Trophoblast cell (in vitro differentiated cells and primary cell): ENCODE measurements around the gene SSR2.
A peak's percentile ranks its signal among the peaks of the same experiment; 100 is the strongest.

Experiments used
- DNase-seq, 2 donors: peaks; one replicate each; pipeline ENCODE4 v3.0.0-alpha.2; 2016
- H2AFZ ChIP-seq: 2 replicates; pipeline ENCODE4 v1.6.1; 2013; ENCODE audit warnings: low read length, moderate library complexity, mild to moderate bottlenecking; ENCODE audit not compliant: insufficient read depth, poor library complexity
- H2AK5ac ChIP-seq: 2 replicates; pipeline ENCODE4 v1.6.1; 2013; ENCODE audit warnings: mild to moderate bottlenecking, low read length
- H2BK120ac ChIP-seq: 2 replicates; pipeline ENCODE4 v1.6.1; 2013; ENCODE audit warnings: low read length, mild to moderate bottlenecking, moderate library complexity; ENCODE audit not compliant: insufficient read depth, poor library complexity
- H2BK12ac ChIP-seq: 2 replicates; pipeline ENCODE4 v1.6.1; 2013; ENCODE audit warnings: mild to moderate bottlenecking, low read length, moderate library complexity
- H2BK5ac ChIP-seq: 2 replicates; pipeline ENCODE4 v1.6.1; 2013; ENCODE audit warnings: low read length, low read depth, moderate library complexity, mild to moderate bottlenecking; ENCODE audit not compliant: poor library complexity
- H3K14ac ChIP-seq: 2 replicates; pipeline ENCODE4 v1.6.1; 2013; ENCODE audit warnings: mild to moderate bottlenecking, low read length
- H3K18ac ChIP-seq: 2 replicates; pipeline ENCODE4 v1.6.1; 2013; ENCODE audit warnings: mild to moderate bottlenecking, low read length
- H3K23ac ChIP-seq: 2 replicates; pipeline ENCODE4 v1.6.1; 2013; ENCODE audit warnings: low read length
- H3K27ac ChIP-seq: 2 replicates; pipeline ENCODE4 v1.5.1; 2013; ENCODE audit warnings: low read depth, mild to moderate bottlenecking, inconsistent platforms, low read length, moderate library complexity
- H3K27me3 ChIP-seq: 2 replicates; pipeline ENCODE4 v1.6.1; 2013; ENCODE audit warnings: inconsistent platforms, mild to moderate bottlenecking, low read length, moderate library complexity; ENCODE audit not compliant: insufficient read depth
- H3K36me3 ChIP-seq, 2 experiments: 1 replicate in 1 of 2; 2 replicates in 1 of 2; pipeline ENCODE4 v1.6.1; 2013; ENCODE audit warnings: low read length in 2 of 2, mild to moderate bottlenecking in 2 of 2, moderate library complexity in 1 of 2; ENCODE audit not compliant: insufficient read depth in 2 of 2, control insufficient read depth in 1 of 2
- H3K4ac ChIP-seq: 2 replicates; pipeline ENCODE4 v1.6.1; 2013; ENCODE audit warnings: low read depth, mild to moderate bottlenecking, low read length, moderate library complexity
- H3K4me1 ChIP-seq, 2 experiments: 1 replicate in 1 of 2; 2 replicates in 1 of 2; pipeline ENCODE4 v1.6.1; 2013; ENCODE audit warnings: low read length in 2 of 2, mild to moderate bottlenecking in 2 of 2, moderate library complexity in 1 of 2; ENCODE audit not compliant: insufficient read depth in 2 of 2, control insufficient read depth in 1 of 2
- H3K4me2 ChIP-seq: 2 replicates; pipeline ENCODE4 v1.6.1; 2013; ENCODE audit warnings: inconsistent platforms, mild to moderate bottlenecking, low read length, moderate library complexity
- H3K4me3 ChIP-seq: 2 replicates; pipeline ENCODE4 v1.5.1; 2013; ENCODE audit warnings: mild to moderate bottlenecking, low read depth, low read length, inconsistent platforms
- H3K79me1 ChIP-seq: one replicate; pipeline ENCODE4 v1.6.1; 2013; ENCODE audit warnings: low read length
- H3K79me2 ChIP-seq: 2 replicates; pipeline ENCODE4 v1.6.1; 2013; ENCODE audit warnings: low read length, mild to moderate bottlenecking; ENCODE audit not compliant: control insufficient read depth, insufficient read depth, poor library complexity
- H3K9ac ChIP-seq: 2 replicates; pipeline ENCODE4 v1.6.1; 2013; ENCODE audit warnings: mild to moderate bottlenecking, low read length
- H3K9me3 ChIP-seq: 2 replicates; pipeline ENCODE4 v1.6.1; 2013; ENCODE audit warnings: low read depth, mild to moderate bottlenecking, control low read depth, inconsistent platforms, low read length; ENCODE audit not compliant: insufficient read depth
- H4K12ac ChIP-seq: 2 replicates; pipeline ENCODE4 v1.6.1; 2013; ENCODE audit warnings: low read depth, mild to moderate bottlenecking, low read length, moderate library complexity
- H4K8ac ChIP-seq: 2 replicates; pipeline ENCODE4 v1.6.1; 2013; ENCODE audit warnings: low read depth, mild to moderate bottlenecking, low read length, moderate library complexity
- H4K91ac ChIP-seq: one replicate; pipeline ENCODE4 v1.6.1; 2013; ENCODE audit warnings: low read depth, mild to moderate bottlenecking, low read length, moderate library complexity
- WGBS: extraction: QIAGEN DNeasy Blood & Tissue Kit; methylation state at CpG from one replicate; pipeline ENCODE4 v1.1.7; 2013; ENCODE audit warnings: missing lambda C conversion rate; ENCODE audit not compliant: insufficient read length, insufficient coverage; ENCODE audit errors: extremely low coverage; 5-methylcytosine and 5-hydroxymethylcytosine counted together

The SSR2 gene

DNA sequence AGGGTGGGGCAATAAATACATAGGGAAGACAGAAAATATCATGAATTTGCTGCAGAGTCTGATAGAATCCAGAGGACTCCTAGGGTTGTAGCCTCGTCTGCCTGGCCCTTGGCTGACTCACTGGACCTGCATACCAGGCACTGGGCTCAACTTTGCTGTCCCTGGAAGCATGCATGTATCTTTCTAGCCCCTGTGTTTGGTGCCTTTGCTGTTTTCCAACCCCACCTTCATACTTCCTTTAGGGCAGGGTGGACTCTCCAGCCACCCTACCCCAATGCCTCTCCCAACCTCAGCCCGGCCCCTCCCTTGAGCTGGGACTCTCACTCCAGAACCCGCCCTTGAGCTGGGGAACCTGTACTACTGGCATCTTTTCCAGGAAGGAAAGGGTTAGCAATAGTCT is 41.4 kb upstream of the SSR2 start:
- Histone ChIP-seq H3K27ac (peak overlapping the region; percentile 46), H3K4me3 (no peak overlapping the region), H2BK120ac (no peak overlapping the region), H3K4me2 (peak overlapping the region; percentile 50), H3K36me3 (peaks cover 3 to 6% of the 10 kb centered on the region in 2 experiments), H2BK5ac (peak overlapping the region; percentile 52), H3K23ac (no peak overlapping the region), H4K8ac (no peak overlapping the region), H3K79me1 (peaks cover 3% of the 10 kb centered on the region), H3K9ac (peak overlapping the region; percentile 37), H2AK5ac (no peak overlapping the region), H4K12ac (no peak overlapping the region), H3K18ac (no peak overlapping the region), H3K79me2 (peaks cover 2% of the 10 kb centered on the region), H3K27me3 (no peaks in the 10 kb centered on the region), H4K91ac (no peak overlapping the region), H2AFZ (no peak overlapping the region), H3K9me3 (no peaks in the 10 kb centered on the region), H3K4me1 (peaks cover 4 to 5% of the 10 kb centered on the region in 2 experiments), H2BK12ac (no peak overlapping the region), H3K14ac (no peak overlapping the region), H3K4ac (peak overlapping the region; percentile 66)
- DNase-seq: peak; percentile 44 to 56
- no CpG with 5 or more reads among the region's 3 CpGs for WGBS

GRCh38 chr1:156060937-156061636 is 40.3 kb upstream of the SSR2 start, which contains the start of gene RAB25:
TSS of gene RAB25 (plus strand) at chr1:156061160. CDS start at chr1:156061401, 241 bp downstream.
- WGBS: no CpG with 5 or more reads among the region's 11 CpGs
- H3K27me3 ChIP-seq: no peaks in the 10 kb centered on the region
- peak within 1 kb of the TSS; percentile 78 for H3K14ac ChIP-seq
- no peak within 1 kb of the TSS for H3K23ac ChIP-seq
- H3K4me1 ChIP-seq: peaks cover 4 to 5% of the 10 kb centered on the region in 2 experiments
- H3K9ac ChIP-seq: no peak within 1 kb of the TSS
- H4K91ac ChIP-seq: peak within 1 kb of the TSS; percentile 75
- H2AFZ ChIP-seq: peak within 1 kb of the TSS; percentile 44
- peak within 1 kb of the TSS; percentile 41 for H2BK12ac ChIP-seq
- H3K9me3 ChIP-seq: no peaks in the 10 kb centered on the region
- DNase-seq: peak; percentile 68 to 84
- H3K79me1 ChIP-seq: peaks cover 3% of the 10 kb centered on the region
- H4K8ac ChIP-seq: peak within 1 kb of the TSS; percentile 82
- no peak within 1 kb of the TSS for H2AK5ac ChIP-seq
- H3K27ac ChIP-seq: peak within 1 kb of the TSS; percentile 66
- peak within 1 kb of the TSS; percentile 45 for H4K12ac ChIP-seq
- peak within 1 kb of the TSS; percentile 66 for H3K18ac ChIP-seq
- peak within 1 kb of the TSS; percentile 26 for H3K4me2 ChIP-seq
- peak within 1 kb of the TSS; percentile 52 for H2BK5ac ChIP-seq
- peaks cover 4 to 6% of the 10 kb centered on the region in 2 experiments for H3K36me3 ChIP-seq
- H3K4ac ChIP-seq: peak within 1 kb of the TSS; percentile 60
- peaks cover 2% of the 10 kb centered on the region for H3K79me2 ChIP-seq
- H2BK120ac ChIP-seq: peak within 1 kb of the TSS; percentile 54
- H3K4me3 ChIP-seq: peak within 1 kb of the TSS; percentile 4

- no peak overlapping the region for H4K8ac ChIP-seq
- no CpG with 5 or more reads among the region's 1 CpG for WGBS
- H3K14ac ChIP-seq: no peak overlapping the region
Observed at GRCh38 chr1:156056326-156056849, 35.6 kb upstream of the SSR2 start.

GRCh38 chr1:156055281-156056048 is 34.7 kb upstream of the SSR2 start:
- Histone ChIP-seq H4K91ac (peak overlapping the region; percentile 62), H2AFZ (peak overlapping the region; percentile 92), H3K4ac (peak overlapping the region; percentile 75), H3K27ac (peak overlapping the region; percentile 42), H3K14ac (peak overlapping the region; percentile 75), H2BK120ac (peak overlapping the region; percentile 33), H3K79me1 (peaks cover 18% of the 10 kb centered on the region), H4K12ac (peak overlapping the region; percentile 63), H3K9ac (peak overlapping the region; percentile 84), H4K8ac (peak overlapping the region; percentile 96), H3K9me3 (no peaks in the 10 kb centered on the region), H3K23ac (no peak overlapping the region), H3K18ac (peak overlapping the region; percentile 89), H2BK5ac (peak overlapping the region; percentile 37), H2BK12ac (no peak overlapping the region), H3K27me3 (no peaks in the 10 kb centered on the region), H3K4me3 (peak overlapping the region; percentile 94), H2AK5ac (peak overlapping the region; percentile 77), H3K4me2 (peak overlapping the region; percentile 81), H3K4me1 (peaks cover 4 to 5% of the 10 kb centered on the region in 2 experiments), H3K79me2 (peaks cover 13% of the 10 kb centered on the region), H3K36me3 (peaks cover 7% of the 10 kb centered on the region in 2 experiments)
- no peak for DNase-seq
- WGBS: no CpG with 5 or more reads among the region's 17 CpGs

More at GRCh38 chr1:156056326-156056849, 35.6 kb upstream of the SSR2 start:
- no peak overlapping the region for H3K27ac ChIP-seq
- peaks cover 21% of the 10 kb centered on the region for H3K79me1 ChIP-seq
- no peak for DNase-seq
- H3K23ac ChIP-seq: no peak overlapping the region
- no peak overlapping the region for H2BK5ac ChIP-seq
- H3K4me2 ChIP-seq: no peak overlapping the region
- peaks cover 4 to 6% of the 10 kb centered on the region in 2 experiments for H3K36me3 ChIP-seq
- no peak overlapping the region for H3K18ac ChIP-seq
- H3K4me3 ChIP-seq: no peak overlapping the region
- H2BK120ac ChIP-seq: no peak overlapping the region
- peaks cover 4 to 8% of the 10 kb centered on the region in 2 experiments for H3K4me1 ChIP-seq
- no peaks in the 10 kb centered on the region for H3K9me3 ChIP-seq
- no peaks in the 10 kb centered on the region for H3K27me3 ChIP-seq
- no peak overlapping the region for H2BK12ac ChIP-seq
- H2AK5ac ChIP-seq: no peak overlapping the region
- peak overlapping the region; percentile 18 for H3K4ac ChIP-seq
- no peak overlapping the region for H4K91ac ChIP-seq
- H3K79me2 ChIP-seq: peaks cover 16% of the 10 kb centered on the region
- H4K12ac ChIP-seq: no peak overlapping the region
- no peak overlapping the region for H3K9ac ChIP-seq
- no peak overlapping the region for H2AFZ ChIP-seq
